ENCODE results near the gene COA7. TPM values are rescaled to one million over a fixed set of nuclear protein-coding genes. Genes with fewer than 3 reads are reported as not detected.
"Not testable (repeated sequence)": the region's sequence is repeated elsewhere in the genome, so short reads cannot be mapped to it uniquely, and the experiment has no call there.

Gene COA7
- total RNA-seq, 1 donor from 2014 or later: 39.9 TPM

DNA sequence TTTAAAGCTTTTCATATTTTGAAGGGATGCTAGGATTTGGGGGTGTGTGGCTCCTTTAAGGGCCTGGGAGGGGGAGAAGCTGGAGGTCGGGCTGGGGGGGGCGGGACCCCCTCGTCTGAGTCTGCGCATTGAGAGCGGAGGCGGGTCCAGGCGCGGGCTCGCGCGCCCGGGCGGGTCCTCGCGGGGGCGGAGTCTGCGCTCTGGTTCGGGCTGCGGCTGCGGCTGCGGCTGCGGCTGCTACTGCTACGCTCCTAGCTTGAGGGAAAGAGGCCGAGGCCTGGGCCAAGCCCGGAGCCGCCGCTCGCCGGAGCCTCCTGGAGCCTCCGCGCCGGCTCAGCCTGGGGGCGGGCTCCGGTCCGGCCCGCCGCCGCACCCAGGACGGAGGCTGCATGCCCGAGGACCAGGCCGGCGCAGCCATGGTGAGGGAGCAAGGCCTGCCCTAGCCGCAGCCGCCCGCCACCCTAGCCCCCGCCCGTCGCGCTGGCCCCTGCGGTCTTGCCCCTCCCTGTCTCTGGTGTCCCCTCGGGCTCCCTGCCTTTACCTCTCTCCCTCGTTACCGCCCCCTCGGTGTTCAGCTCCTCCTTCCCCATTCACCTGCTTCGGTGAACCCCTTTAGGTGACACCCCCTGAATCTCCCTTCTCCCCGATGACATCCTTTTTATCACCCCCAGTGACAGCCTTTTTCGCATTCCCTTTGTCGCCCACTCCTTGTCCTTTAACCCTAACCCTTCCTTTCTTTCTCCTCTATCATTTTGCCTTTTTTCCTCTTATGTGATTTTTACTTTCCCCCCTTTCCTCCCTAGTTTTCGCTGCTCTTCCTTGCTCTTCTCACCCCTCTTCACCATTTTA lies 28.3 kb upstream of the COA7 start, which contains the start of gene ZYG11B:
ZYG11B (plus strand) TSS at position 189 of the 849 bp plus-strand sequence; CDS start at position 390, 201 bp downstream.
- Mint-ChIP-seq H3K27me3 (ENCODE audit: insufficient read depth) (no peaks in the 10 kb centered on the region), H3K36me3 (ENCODE audit: low read depth) (peaks cover 1% of the 10 kb centered on the region), H3K4me1 (ENCODE audit: low read depth) (peaks cover 42% of the 10 kb centered on the region), H3K4me3 (peak within 1 kb of the TSS; percentile 88), H3K9me3 (no peaks in the 10 kb centered on the region), H3K27ac (peak within 1 kb of the TSS; percentile 82)
- DNase-seq (ENCODE audit: low spot score): peak; percentile 88
- intact Hi-C loops (cut with micrococcal nuclease): loop anchor here (1.0 to 10.0 kb wide), 11 partner anchors 23 to 1759 kb away; partner anchors contain the start of genes CC2D1B, COA7, CPT2 and LRP8

DNA sequence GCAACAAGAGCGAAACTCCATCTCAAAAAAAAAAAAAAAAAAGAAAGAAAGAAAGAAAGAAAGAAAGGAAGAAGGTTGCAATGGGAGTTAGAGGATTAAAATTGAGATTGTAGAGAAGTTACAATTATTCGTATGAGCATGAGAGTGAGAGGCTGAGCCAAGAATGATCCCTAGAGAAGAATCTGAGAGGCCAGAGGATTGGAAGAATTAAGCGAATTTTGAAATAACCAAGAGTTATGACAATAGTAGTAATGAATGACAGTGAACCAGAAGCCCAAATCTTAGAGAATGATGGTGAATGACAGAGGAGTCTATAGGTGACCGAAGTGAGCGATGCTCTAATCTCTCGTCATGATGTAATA lies 27.7 kb upstream of the COA7 start:
- H3K9me3 Mint-ChIP-seq: no peaks in the 10 kb centered on the region

DNA sequence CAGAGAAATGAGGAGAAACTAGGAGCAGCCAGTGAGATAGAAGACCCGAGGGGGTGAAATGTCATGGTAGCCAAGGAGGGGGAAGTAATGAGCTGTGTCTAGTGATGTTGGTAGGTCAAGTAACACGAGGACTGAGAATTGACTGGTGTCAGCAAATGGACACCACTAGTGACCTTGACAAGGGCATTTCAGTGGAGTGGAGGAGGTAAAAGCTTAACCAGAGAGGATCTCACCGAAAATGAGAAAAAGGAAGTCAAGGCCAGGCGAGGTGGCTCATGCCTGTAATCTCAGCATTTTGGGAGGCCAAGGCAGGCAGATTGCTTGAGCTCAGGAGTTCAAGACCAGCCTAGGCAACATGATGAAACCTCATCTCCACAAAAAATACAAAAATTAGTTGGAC lies 25.1 kb upstream of the COA7 start:
- Mint-ChIP-seq H3K27me3 (ENCODE audit: insufficient read depth) (no peaks in the 10 kb centered on the region), H3K4me1 (ENCODE audit: low read depth) (peaks cover 32% of the 10 kb centered on the region), H3K9me3 (no peaks in the 10 kb centered on the region), H3K4me3 (no peak overlapping the region), H3K36me3 (ENCODE audit: low read depth) (peaks cover 1% of the 10 kb centered on the region), H3K27ac (no peak overlapping the region)
- no peak for DNase-seq (ENCODE audit: low spot score)
- intact Hi-C loops (cut with micrococcal nuclease): loop anchor here (10.0 kb wide), 1 partner anchor 1198 kb away; no protein-coding TSS in a partner anchor

More for the DNA sequence above, 27.7 kb upstream of the COA7 start:
- intact Hi-C loops (cut with micrococcal nuclease): loop anchor here (1.0 to 10.0 kb wide), 11 partner anchors 23 to 1759 kb away; partner anchors contain the start of genes CC2D1B, COA7, CPT2 and LRP8
- Mint-ChIP-seq H3K27me3 (ENCODE audit: insufficient read depth) (no peaks in the 10 kb centered on the region), H3K36me3 (ENCODE audit: low read depth) (peaks cover 1% of the 10 kb centered on the region), H3K4me1 (ENCODE audit: low read depth) (peaks cover 42% of the 10 kb centered on the region), H3K27ac (peak overlapping the region; percentile 80), H3K4me3 (peak overlapping the region; percentile 88)
- no peak for DNase-seq (ENCODE audit: low spot score)

DNA sequence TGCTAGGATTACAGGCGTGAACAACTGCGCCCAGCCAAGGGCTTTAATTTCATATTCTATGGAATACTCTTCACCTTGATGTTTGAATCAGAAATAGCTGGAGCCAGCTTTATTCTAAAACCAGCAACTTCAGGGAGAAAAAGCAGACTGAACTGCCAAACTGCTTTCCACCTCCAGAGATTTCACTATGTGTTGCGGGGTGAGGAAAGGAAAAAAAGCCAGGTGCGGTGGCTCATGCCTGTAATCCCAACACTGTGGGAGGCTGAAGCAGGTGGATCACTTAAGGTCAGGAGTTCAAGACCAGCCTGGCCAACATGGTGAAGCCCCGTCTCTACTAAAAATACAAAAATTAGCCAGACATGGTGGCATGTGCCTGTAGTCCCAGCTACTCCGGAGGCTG lies 17.1 kb upstream of the COA7 start:
- H3K4me1 Mint-ChIP-seq (ENCODE audit: low read depth); H3K27ac Mint-ChIP-seq; intact Hi-C loops (cut with micrococcal nuclease); H3K36me3 Mint-ChIP-seq (ENCODE audit: low read depth); H3K27me3 Mint-ChIP-seq (ENCODE audit: insufficient read depth); H3K9me3 Mint-ChIP-seq; H3K4me3 Mint-ChIP-seq; DNase-seq (ENCODE audit: low spot score): not testable (repeated sequence)

GRCh38 chr1:52713590-52713989 lies 15.4 kb upstream of the COA7 start:
- Mint-ChIP-seq H3K9me3 (no peaks in the 10 kb centered on the region), H3K27me3 (ENCODE audit: insufficient read depth) (peaks cover 6% of the 10 kb centered on the region), H3K27ac (no peak overlapping the region), H3K4me3 (no peak overlapping the region), H3K4me1 (ENCODE audit: low read depth) (peaks cover 3% of the 10 kb centered on the region), H3K36me3 (ENCODE audit: low read depth) (no peaks in the 10 kb centered on the region)
- intact Hi-C loops (cut with micrococcal nuclease): no loop called here
- DNase-seq (ENCODE audit: low spot score): no peak

- intact Hi-C loops (cut with micrococcal nuclease): no loop called here
- DNase-seq (ENCODE audit: low spot score): no peak
- H3K36me3 Mint-ChIP-seq (ENCODE audit: low read depth): peaks cover 2% of the 10 kb centered on the region
- H3K4me3 Mint-ChIP-seq: no peak overlapping the region
- no peak overlapping the region for H3K27ac Mint-ChIP-seq
- peaks cover 5% of the 10 kb centered on the region for H3K27me3 Mint-ChIP-seq (ENCODE audit: insufficient read depth)
- no peaks in the 10 kb centered on the region for H3K9me3 Mint-ChIP-seq
- H3K4me1 Mint-ChIP-seq (ENCODE audit: low read depth): no peaks in the 10 kb centered on the region
These were observed 10.9 kb upstream of the COA7 start for GRCh38 chr1:52709016-52709415.

DNA sequence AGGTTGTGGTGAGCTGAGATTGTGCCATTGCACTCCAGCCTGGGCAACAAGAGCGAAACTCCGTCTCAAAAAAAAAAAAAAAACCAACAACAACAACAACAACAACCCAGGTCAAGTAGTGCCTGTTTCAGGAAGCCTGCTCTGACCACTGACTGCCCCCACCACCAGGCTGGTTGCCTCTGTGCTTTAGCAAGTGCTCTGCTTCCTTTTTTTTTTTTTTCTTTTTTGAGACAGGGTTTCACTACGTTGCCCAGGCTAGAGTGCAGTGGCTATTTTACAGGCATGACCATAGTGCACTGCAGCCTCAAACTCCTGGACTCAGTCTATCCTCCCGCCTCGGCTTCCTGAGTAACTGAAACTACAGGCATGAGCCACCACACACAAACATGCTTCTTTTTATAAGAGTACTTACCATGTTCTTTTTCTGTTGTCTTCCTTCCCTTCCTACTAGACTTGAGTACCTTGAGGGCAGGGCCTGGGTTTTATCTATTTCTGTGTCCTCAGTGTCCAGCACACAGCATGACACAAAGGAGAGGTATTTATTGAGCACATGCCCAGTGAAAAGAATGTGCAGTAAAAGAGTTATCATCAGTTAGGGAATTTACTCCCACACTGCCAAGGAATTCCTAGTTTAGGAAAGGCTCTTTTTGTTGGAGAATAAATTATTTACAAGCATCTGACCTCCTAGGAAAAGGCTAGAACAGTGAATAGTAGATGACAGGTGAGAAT lies 9.9 kb upstream of the COA7 start:
- Mint-ChIP-seq H3K4me1 (ENCODE audit: low read depth) (peaks cover 6% of the 10 kb centered on the region), H3K27me3 (ENCODE audit: insufficient read depth) (peaks cover 4% of the 10 kb centered on the region), H3K27ac (no peak overlapping the region), H3K9me3 (no peaks in the 10 kb centered on the region), H3K4me3 (no peak overlapping the region), H3K36me3 (ENCODE audit: low read depth) (peaks cover 2% of the 10 kb centered on the region)
- DNase-seq (ENCODE audit: low spot score): no peak
- intact Hi-C loops (cut with micrococcal nuclease): no loop called here

GRCh38 chr1:52706941-52707926 lies 9.1 kb upstream of the COA7 start:
- peaks cover 4% of the 10 kb centered on the region for H3K27me3 Mint-ChIP-seq (ENCODE audit: insufficient read depth)
- H3K27ac Mint-ChIP-seq: no peak overlapping the region
- peaks cover 2% of the 10 kb centered on the region for H3K36me3 Mint-ChIP-seq (ENCODE audit: low read depth)
- peaks cover 15% of the 10 kb centered on the region for H3K4me1 Mint-ChIP-seq (ENCODE audit: low read depth)
- no peak overlapping the region for H3K4me3 Mint-ChIP-seq
- intact Hi-C loops (cut with micrococcal nuclease): no loop called here
- no peaks in the 10 kb centered on the region for H3K9me3 Mint-ChIP-seq
- no peak for DNase-seq (ENCODE audit: low spot score)

- no peak overlapping the region for H3K27ac Mint-ChIP-seq
- peaks cover 18% of the 10 kb centered on the region for H3K4me1 Mint-ChIP-seq (ENCODE audit: low read depth)
- no peak for DNase-seq (ENCODE audit: low spot score)
- H3K9me3 Mint-ChIP-seq: no peaks in the 10 kb centered on the region
- no peak overlapping the region for H3K4me3 Mint-ChIP-seq
- peaks cover 5% of the 10 kb centered on the region for H3K27me3 Mint-ChIP-seq (ENCODE audit: insufficient read depth)
- intact Hi-C loops (cut with micrococcal nuclease): no loop called here
- peaks cover 2% of the 10 kb centered on the region for H3K36me3 Mint-ChIP-seq (ENCODE audit: low read depth)
These were observed 8.1 kb upstream of the COA7 start for GRCh38 chr1:52706136-52706670.

DNA sequence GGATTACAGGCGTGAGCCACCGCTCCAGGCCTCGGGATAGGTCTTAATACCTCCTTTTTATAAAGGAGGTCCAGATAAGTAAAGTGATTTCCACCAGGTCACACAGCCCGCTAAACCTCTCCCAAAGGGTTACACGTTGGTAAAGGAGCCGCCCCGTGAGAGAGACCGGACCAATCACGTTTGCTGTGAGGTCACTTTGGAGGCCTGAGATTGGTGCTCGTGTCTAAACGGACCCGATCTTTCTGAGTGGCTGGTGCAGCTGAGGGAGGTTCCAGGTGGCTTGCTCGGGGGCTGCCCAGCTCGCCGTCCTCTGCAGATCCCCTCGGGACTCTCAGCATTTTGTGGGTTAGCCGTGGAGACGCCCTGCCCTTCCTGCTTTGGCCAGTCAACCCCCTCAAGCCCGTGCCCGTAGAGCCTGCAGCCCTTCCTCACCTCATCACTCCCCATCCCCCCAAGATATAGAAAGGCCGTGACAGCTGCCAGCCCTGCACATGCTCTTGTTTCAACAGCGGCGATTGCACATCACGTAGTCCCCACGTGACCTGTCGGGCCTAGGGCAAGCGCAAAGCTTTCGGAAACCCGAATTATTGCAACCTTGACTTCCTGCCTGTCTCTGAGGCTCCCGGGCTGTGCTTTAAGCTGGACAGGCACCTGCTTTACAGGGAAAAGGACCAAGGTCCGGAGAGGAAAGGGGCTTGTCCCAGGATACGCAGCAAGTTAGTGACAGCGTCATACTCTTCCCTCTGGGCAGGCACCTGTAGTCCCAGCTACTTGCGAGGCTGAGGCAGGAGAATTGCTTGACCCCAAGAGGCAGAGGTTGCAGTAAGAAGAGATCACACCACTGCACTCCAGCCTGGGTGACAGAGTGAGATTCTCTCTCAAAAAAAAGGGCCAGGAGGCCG lies 5.0 kb upstream of the COA7 start:
- no peaks in the 10 kb centered on the region for H3K9me3 Mint-ChIP-seq
- H3K4me1 Mint-ChIP-seq (ENCODE audit: low read depth): peaks cover 32% of the 10 kb centered on the region
- H3K36me3 Mint-ChIP-seq (ENCODE audit: low read depth): peaks cover 5% of the 10 kb centered on the region
- peak overlapping the region; percentile 82 for H3K4me3 Mint-ChIP-seq
- DNase-seq (ENCODE audit: low spot score): peak; percentile 80
- H3K27me3 Mint-ChIP-seq (ENCODE audit: insufficient read depth): peaks cover 4% of the 10 kb centered on the region
- H3K27ac Mint-ChIP-seq: peak overlapping the region; percentile 88
- intact Hi-C loops (cut with micrococcal nuclease): loop anchor here (1.0 to 5.0 kb wide), 12 partner anchors 23 to 1349 kb away; partner anchors contain the start of genes BTF3L4, CPT2, ECHDC2 and KTI12

DNA sequence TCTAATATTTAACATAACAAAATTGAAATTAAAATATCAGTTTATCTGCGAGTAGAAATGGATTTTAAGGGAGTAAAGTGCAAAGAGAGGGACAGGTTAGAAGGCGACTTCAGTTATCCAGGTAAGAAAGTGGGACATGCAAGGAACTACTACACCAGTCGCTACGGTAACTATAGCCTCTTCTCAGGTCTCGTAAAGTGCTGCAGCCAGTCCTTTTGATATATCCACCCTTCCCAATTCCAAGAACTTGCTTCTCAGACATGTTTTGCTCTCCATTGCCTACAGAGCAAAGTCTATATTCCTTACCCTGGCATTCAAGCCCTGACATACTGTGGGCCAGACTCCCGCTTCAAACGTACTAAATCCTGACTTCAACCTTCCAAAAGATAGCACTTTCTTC lies 2.5 kb downstream of the COA7 start:
- Mint-ChIP-seq H3K4me3 (peak overlapping the region; percentile 8), H3K27me3 (ENCODE audit: insufficient read depth) (no peaks in the 10 kb centered on the region), H3K9me3 (no peaks in the 10 kb centered on the region), H3K36me3 (ENCODE audit: low read depth) (peaks cover 24% of the 10 kb centered on the region), H3K27ac (no peak overlapping the region), H3K4me1 (ENCODE audit: low read depth) (peaks cover 32% of the 10 kb centered on the region)
- intact Hi-C loops (cut with micrococcal nuclease): no loop called here
- DNase-seq (ENCODE audit: low spot score): no peak

All from activated T-helper 1 cell treated with anti-CD3 and anti-CD28 coated beads, Interleukin-12 subunit alpha, Interleukin-12 subunit beta, Interleukin-2, Interleukin-4 antibody, amounts not matched to agents 30 ng/mL and 10 ng/mL and 1 ng/mL, durations not matched to agents 14 hours and 24 hours and 36 hours (primary cell).